HG03342 (cell line): Measurements from ENCODE around the gene GDPD5.

Experiments
- ATAC-seq: cut with Tn5 transposase; IDR thresholded peaks from one replicate; pipeline ENCODE4 v1.9.1; 2021; ENCODE audit warnings: mild to moderate bottlenecking, moderate library complexity; ENCODE audit not compliant: unreplicated experiment

The GDPD5 gene

DNA sequence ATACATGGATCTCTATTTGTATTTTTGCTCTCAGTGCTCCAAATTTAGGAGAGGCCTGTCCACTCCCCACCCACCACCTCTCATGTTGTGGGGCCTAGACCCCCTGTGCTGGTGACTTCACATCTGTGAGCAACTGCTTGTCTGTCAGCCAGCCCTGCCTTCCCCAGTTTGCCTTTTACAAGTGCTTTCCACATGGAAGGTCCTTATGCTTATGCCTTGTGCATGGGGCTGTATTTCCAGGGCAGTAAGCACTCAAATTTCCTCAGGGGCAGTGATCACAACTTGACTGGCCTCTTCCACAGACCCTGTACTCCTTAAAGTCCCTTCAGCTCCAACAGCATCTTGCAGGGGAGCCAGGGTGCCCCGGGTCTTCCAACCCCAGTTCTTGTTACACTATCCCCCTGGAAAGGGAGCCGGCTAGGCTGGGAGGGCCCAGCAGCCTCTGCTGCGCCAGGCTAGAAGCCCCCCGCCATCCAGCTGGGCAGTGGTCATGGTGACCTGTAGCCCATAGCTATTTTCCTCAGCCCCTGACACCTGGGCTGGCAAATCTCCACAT is 29.9 kb downstream of the GDPD5 start:
- no peak for ATAC-seq

DNA sequence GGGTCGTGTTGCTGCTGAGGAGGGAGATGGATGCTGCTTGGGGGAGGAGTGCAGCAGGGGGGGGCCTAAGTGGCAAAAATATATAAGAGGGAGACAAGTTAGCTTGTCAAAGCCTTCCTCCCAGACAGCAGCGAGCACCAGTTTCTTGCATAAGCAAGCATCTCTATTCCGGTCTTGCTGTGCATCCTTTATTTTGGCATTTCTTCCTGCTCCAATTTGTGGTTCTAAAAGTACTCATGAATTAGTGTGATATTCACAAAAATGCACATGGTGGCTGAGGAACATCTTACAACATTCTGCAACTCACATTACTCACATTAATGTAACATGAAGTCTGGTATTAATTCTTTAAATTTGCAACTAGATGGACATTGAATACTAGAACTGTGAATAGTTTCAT is 32.1 kb downstream of the GDPD5 start:
- no peak for ATAC-seq

- no peak for ATAC-seq
Observed at GRCh38 chr11:75492181-75492820, 33.4 kb downstream of the GDPD5 start.

DNA sequence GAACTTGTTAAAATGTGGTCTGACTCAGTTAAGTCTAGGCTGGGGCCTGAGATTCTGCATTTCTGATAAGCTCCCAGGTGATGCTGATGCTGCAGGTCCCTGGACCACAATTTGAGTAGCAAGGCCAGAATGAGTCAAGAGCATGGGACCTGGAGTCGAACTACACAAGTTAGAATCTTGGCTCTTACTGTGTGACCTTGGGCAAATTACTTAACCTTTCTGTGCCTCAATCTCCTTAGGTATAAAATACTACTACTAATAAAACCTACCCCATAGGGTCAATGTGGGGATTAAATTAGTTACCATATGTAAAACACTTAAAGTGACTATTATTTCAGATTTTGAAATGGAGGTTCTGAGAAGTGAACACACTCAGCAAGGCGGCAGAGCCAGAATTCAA is 34.3 kb downstream of the GDPD5 start:
- no peak for ATAC-seq

DNA sequence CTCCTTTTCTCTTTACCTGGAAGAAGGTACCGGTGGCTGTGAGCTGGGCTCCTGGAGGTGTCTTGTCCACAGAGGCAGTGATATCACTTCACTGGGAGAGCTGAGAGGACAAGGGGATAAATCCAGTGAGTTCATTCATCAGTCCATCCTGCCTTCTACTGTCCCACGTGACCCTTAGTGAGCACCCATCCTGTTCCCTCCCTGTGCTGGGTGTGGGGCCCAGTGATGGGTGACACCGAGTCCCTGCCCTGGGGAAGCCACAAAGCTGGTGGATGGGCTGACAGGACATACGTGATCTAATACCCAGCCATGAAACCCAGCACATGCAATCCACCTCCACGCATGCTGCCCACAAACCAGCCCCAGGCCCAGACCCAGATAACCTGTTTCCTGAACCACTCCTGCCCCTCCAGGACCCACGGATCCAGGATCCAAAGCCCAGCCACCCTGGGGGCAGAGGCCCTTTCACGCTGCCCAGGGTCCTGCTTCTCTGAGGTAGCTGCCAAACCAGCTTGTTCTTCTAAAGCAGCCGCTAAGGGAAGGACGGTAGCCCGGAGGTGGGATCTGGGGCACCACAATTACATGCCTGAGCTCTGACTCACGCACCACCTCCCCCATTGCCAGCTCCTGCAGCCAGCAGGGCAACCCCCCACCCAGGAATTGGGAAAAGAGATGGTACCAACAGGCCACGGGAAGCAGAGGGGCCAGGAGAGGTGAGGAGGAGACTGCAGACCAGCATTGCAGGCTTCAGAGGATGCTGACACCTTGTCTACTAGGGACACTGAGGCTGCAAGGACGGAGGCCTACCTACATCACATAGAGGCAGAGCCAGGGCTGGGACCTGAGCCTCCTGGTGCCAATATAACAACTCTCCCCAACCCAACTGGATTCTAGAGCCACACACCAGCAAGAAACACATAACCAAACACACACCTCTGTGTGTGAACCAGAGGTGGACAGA is 35.2 kb downstream of the GDPD5 start:
- no peak for ATAC-seq

DNA sequence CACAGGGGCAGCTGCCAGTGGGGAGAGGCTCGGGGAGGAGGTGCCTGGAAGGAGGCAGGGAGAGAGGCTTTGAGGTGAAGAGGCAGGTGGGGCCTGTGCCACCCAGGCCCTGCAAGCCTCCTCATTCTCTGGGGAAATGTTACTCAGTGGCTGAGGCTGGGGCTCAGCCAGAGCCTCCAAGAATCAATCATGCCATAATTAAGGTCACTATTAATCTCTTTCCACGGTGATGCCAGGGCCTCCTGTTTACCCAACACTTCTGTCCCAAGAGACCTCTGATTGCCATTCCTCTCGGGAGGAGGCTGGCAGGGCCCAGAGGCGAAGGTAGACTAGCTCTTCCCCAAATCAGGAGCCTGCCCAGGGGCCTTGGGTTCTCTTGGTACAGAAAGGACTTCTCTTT is 38.4 kb downstream of the GDPD5 start:
- ATAC-seq: no peak

GRCh38 chr11:75485742-75486141 is 40.0 kb downstream of the GDPD5 start:
- no peak for ATAC-seq

- ATAC-seq: no peak
Observed at GRCh38 chr11:75482931-75483469, 42.7 kb downstream of the GDPD5 start.

- no peak for ATAC-seq
Observed at GRCh38 chr11:75481922-75482606, 43.7 kb downstream of the GDPD5 start.

DNA sequence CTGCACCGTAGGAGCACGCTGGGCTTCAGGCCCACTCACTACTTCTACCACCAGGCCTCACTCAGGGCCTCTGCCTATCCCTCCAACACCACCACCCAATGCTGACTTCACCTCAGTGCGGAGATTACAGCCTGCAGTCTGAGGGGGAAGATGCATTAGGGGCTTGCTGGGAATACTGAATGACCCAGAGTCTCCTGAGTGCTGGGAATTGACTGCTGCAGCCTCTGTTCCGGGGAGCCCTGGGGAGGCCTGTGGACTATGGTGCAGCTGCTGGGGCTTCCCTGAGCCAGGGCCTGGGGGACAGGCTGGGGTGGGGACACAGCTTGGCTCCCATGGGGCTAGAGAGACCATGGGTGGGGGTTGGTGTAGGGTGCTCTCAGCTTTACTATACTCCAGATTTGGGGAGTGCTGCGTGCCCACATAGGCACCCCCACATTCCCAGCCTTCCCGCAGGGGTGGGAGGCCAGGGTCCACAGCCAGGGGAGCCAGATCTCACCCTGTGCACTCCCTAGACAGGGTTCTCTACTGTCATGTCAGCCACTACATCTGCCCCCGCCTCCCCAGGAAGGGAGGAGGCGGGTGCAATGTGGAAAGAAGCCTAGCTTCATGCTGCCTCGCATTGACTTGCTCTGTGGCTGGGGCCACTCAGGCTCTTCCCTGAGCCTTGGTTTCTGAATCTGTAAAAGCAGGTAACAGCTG is 44.4 kb downstream of the GDPD5 start:
- ATAC-seq: no peak

DNA sequence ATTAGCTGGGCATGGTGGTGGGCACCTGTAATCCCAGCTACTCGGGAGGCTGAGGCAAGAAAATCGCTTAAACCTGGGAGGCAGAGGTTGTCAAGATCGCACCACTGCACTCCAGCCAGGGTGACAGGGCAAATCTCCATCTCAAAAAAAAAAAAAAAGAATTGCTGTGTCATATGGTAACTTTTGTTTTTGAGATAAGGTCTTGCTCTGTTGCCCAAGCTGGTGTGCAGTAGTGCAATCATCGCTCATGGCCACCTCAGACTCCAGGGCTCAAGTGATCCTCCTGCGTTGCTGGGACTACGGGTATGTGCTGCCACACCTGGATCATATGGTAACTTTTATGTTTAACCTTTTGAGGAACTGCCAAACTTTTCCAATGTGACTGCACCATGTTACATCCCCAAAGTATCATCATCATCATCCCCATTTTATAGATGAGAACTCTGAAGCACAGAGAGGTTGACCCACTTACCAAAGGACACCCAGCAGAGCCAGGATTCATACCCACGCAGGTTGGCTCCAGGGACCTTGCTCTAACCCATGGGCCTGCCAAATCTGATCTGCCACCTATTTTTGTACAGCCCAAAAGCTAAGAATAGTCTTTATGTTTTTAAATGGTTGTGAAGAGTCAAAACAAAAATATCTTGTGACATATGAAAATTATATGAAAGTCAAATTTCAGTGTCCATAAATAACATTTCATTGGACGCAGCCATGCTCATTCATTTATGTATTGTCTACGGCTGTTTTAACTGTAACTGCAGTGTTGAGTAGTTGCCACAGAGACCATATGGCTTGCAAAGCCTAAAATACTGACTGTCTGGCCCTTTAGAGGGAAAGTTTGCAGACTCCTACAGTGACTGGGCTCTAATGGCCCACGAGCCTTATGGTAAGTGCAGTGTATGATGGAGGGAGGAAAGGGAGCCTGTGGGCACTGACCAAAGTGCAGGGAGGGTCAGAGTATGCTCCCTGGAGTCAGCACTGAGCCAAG is 45.3 kb downstream of the GDPD5 start:
- ATAC-seq: no peak

DNA sequence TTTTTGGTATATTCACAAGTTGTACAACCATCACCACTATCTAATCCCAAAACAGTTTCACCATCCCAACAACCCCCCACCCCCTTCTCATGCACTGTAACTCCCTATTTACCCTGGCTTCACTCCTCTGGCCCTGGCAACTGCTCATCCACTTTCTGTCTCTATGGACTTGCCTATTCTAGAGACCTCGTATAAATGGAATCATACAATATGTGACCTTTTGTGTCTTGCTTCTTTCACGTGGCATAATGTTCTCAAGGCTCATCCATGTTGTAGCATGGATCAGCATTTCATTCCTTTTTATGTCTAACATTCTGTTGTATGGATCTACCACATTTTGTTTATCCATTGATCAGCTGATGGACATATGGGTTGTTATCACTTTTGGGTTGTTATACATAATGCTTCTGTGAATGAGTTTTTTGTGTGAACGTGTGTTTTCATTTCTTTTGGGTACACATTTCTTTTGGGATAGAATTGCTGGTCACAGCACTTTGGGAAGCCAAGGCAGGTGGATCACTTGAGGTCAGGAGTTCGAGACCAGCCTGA is 46.1 kb downstream of the GDPD5 start:
- no peak for ATAC-seq

DNA sequence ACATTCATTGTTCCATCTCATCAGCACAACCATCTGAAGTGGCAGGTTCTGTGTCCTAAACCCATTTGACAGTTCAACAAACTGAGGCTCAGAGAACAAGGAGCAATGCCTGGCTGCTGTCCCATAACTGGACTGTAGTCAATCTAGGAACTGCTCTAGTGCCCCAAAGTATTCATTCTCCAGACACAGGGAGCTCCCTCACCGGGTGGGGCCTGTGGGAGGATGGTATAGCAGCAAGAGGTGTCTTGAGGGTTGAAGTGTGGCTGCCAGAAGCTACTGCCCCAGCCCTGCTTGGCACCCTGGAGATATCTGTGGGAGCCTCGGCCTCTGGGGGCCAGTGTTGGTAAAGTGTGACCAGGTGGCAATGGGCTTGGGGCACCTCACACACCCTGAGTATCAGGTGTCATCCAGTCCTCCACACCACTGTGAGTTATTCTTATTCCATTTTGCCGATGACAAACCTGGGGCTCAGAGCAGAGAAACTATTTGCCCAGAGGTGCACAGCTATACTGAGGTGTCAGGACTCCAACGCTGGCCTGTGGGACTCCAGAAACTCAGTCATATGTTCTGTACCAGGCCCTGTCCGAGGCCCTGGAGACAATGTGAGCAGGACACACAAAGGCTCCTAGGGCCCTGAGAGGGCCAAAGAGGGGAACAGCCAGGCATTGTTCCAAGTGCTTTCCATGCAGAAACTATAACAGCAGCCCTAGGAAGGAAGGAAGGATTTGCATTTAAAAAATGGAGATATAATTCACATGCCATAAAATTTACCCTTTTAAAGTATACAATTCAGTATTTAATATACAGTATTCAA is 46.8 kb downstream of the GDPD5 start:
- ATAC-seq: no peak

GRCh38 chr11:75477614-75477935 is 48.2 kb downstream of the GDPD5 start:
- ATAC-seq: no peak

GRCh38 chr11:75476739-75477613 is 48.8 kb downstream of the GDPD5 start:
- no peak for ATAC-seq

DNA sequence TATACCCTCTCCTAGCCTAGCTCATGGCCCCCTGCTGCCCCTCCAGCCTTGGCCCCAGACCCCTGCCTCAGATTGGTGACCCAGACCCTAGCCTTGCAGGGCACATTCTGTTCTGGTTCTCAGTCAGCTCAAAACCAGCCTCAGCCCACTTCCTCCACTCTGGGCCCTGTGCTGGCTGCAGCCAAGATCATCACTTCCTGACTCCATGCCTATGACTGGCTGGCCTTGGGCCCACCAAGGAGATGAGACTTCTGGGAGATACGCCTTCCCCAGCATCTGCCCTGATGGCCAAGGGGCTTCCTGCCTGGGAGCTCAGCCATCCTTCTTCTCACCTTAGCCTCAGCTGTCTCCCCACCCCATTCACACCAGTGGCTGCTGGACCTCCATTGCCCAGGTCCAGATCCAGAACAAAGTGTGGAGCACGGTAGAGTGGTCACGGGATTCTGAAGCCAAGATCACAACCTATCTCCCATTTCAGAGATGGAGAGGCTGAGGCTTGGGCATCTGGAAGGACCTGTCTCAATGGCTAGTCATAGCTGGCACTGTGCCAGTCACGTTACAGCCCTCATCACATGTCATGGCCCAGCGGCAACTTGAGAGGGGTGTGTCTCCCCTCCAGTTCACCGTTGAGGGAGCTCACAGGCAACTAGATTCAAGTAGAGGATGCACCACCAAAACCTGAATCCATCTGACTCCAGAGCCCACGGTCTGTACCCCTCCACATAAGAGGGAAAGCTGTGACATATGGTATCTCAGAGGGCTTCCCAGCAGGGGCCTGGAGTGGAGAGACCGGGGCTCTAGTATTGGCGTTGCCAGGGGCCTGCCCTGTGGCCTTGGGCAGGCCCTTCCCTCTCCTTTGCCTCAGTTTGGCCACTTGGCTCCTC is 49.7 kb downstream of the GDPD5 start:
- no peak for ATAC-seq
